A204.1 (cell line): ENCODE measurements around the gene SLC43A3.

Experiments
- FAIRE-seq: peaks from 2 replicates; lab custom pipeline; 2012; peaks lifted over from hg19 to GRCh38; lab: Jason Lieb, UNC

The SLC43A3 gene

GRCh38 chr11:57426439-57426928 lies 437 bp downstream of the SLC43A3 start:
- no peak for FAIRE-seq

- no peak for FAIRE-seq
Observed at GRCh38 chr11:57425565-57426438, 1.1 kb downstream of the SLC43A3 start.

GRCh38 chr11:57424792-57425564 lies 1.9 kb downstream of the SLC43A3 start:
- no peak for FAIRE-seq

GRCh38 chr11:57424137-57424791 lies 2.7 kb downstream of the SLC43A3 start:
- FAIRE-seq: no peak

GRCh38 chr11:57422669-57423068 lies 4.3 kb downstream of the SLC43A3 start:
- FAIRE-seq: no peak

- FAIRE-seq: no peak
Observed at GRCh38 chr11:57421805-57422204, 5.1 kb downstream of the SLC43A3 start.

- FAIRE-seq: no peak
Observed at GRCh38 chr11:57421066-57421465, 5.9 kb downstream of the SLC43A3 start.

GRCh38 chr11:57419146-57419545 lies 7.8 kb downstream of the SLC43A3 start:
- no peak for FAIRE-seq

GRCh38 chr11:57418131-57418530 lies 8.8 kb downstream of the SLC43A3 start:
- no peak for FAIRE-seq

GRCh38 chr11:57417056-57417455 lies 9.9 kb downstream of the SLC43A3 start:
- FAIRE-seq: no peak

GRCh38 chr11:57416436-57416835 lies 10.5 kb downstream of the SLC43A3 start:
- no peak for FAIRE-seq

GRCh38 chr11:57414612-57415212 lies 12.2 kb downstream of the SLC43A3 start:
- no peak for FAIRE-seq

- FAIRE-seq: no peak
Observed at GRCh38 chr11:57413681-57414080, 13.2 kb downstream of the SLC43A3 start.

GRCh38 chr11:57410287-57410686 lies 16.6 kb downstream of the SLC43A3 start:
- FAIRE-seq: no peak

GRCh38 chr11:57409321-57410100 lies 17.4 kb downstream of the SLC43A3 start:
- no peak for FAIRE-seq

- no peak for FAIRE-seq
Observed at GRCh38 chr11:57408771-57409170, 18.1 kb downstream of the SLC43A3 start.

GRCh38 chr11:57407941-57408475 lies 18.9 kb downstream of the SLC43A3 start:
- no peak for FAIRE-seq

- FAIRE-seq: no peak
Observed at GRCh38 chr11:57407010-57407920, 19.7 kb downstream of the SLC43A3 start.

- FAIRE-seq: no peak
Observed at GRCh38 chr11:57406337-57406904, 20.5 kb downstream of the SLC43A3 start.
